ENCODE data around the gene POLA1. TPM values are rescaled to one million over a fixed set of nuclear protein-coding genes. Genes with fewer than 3 reads are reported as not detected.

POLA1 gene
- total and polyA plus RNA-seq, 4 experiments from 2014 or later = 4.9 to 9.1 (median 7.0) TPM

DNA sequence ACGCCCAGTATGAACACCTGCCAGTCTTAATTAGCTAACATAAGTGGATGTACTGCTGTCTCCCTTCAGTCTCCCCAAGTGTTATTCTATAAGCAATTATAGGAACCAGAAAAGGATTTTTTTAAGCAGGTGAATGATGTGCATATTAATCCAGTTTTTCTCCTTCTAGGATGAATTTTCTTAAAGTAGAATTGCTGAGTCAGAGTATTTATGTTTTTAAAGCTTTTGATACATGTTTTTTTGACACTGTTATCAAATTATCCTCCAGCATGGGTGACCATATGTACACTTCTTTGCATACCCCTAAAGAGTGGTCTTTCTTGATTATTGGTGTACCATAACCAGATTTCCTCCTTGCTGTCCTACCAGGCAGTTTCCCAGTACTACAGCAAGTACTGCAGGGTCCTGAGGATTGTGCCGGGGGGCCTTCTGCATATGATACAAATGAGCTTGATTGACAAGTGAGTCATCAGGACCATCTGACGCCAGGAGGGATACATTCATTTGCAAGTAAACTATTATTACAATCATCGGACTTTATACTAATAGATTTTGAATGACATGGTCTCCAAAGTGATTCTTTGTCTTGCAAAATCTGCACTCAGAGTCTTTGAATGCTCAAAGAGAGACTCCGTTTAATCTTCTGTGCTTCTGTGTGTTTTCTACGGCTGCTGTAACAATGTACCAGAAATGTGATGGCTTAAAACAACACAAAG, 35.9 kb upstream of the POLA1 start:
- H3K36me3 ChIP-seq (ENCODE audit: insufficient read depth, low read length) = no peaks in the 10 kb centered on the region
- Mint-ChIP-seq H3K36me3 (no peaks in the 10 kb centered on the region), H3K4me3 (no peak overlapping the region), H3K9me3 (no peaks in the 10 kb centered on the region), H3K27ac (no peak overlapping the region), H3K4me1 (no peaks in the 10 kb centered on the region), H3K27me3 (no peaks in the 10 kb centered on the region)
- CTCF ChIA-PET (ENCODE audit: partially characterized antibody) = interaction anchor here (1.3 kb wide), 1 partner anchor 19 kb away, joined by 5 read pairs; no protein-coding TSS in a partner anchor
- intact Hi-C loops (cut with micrococcal nuclease) = no loop called here
- POLR2A ChIA-PET (ENCODE audit: partially characterized antibody) = no interaction called here
- no peak overlapping the region for H3K4me3 ChIP-seq (ENCODE audit: low read length in 2 of 2)
- no peak for DNase-seq
- no peaks in the 10 kb centered on the region for H3K27me3 ChIP-seq (ENCODE audit: insufficient read depth, low read length)
- H3K4me1 ChIP-seq (ENCODE audit: insufficient read depth, low read length) = no peaks in the 10 kb centered on the region
- no peaks in the 10 kb centered on the region for H3K9me3 ChIP-seq (ENCODE audit: control insufficient read depth in 1 of 2, low read length in 2 of 2)
- no peak overlapping the region for H3K27ac ChIP-seq (ENCODE audit: low read depth, low read length)

DNA sequence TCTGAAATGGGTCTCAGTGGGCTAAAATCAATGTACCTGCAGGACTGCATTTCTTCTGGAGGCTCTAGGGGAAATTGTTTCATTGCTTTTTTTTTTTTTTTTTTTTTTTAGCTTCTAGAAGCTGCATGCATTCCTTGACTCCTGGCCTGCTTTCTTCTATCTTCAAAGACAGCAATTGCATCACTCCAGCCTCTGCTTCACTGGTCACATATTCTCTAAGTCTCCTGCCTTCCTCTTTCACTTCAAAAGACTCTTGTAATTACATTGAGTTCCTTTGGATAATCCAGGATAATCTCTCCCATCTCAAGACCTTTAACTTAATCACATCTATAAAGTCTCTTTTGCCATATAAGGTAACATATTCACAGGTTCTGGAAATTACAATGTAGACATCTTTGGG, 35.3 kb upstream of the POLA1 start:
- DNase-seq = no peak
- no peak overlapping the region for H3K4me3 ChIP-seq (ENCODE audit: low read length in 2 of 2)
- intact Hi-C loops (cut with micrococcal nuclease) = no loop called here
- Mint-ChIP-seq H3K36me3 (no peaks in the 10 kb centered on the region), H3K27me3 (no peaks in the 10 kb centered on the region), H3K27ac (no peak overlapping the region), H3K4me1 (no peaks in the 10 kb centered on the region), H3K4me3 (no peak overlapping the region), H3K9me3 (no peaks in the 10 kb centered on the region)
- no peaks in the 10 kb centered on the region for H3K9me3 ChIP-seq (ENCODE audit: control insufficient read depth in 1 of 2, low read length in 2 of 2)
- no peaks in the 10 kb centered on the region for H3K27me3 ChIP-seq (ENCODE audit: insufficient read depth, low read length)
- H3K4me1 ChIP-seq (ENCODE audit: insufficient read depth, low read length) = no peaks in the 10 kb centered on the region
- CTCF ChIA-PET (ENCODE audit: partially characterized antibody) = interaction anchor here (1.3 kb wide), 1 partner anchor 18 kb away, joined by 5 read pairs; no protein-coding TSS in a partner anchor
- H3K27ac ChIP-seq (ENCODE audit: low read depth, low read length) = no peak overlapping the region
- no peaks in the 10 kb centered on the region for H3K36me3 ChIP-seq (ENCODE audit: insufficient read depth, low read length)
- POLR2A ChIA-PET (ENCODE audit: partially characterized antibody) = no interaction called here

DNA sequence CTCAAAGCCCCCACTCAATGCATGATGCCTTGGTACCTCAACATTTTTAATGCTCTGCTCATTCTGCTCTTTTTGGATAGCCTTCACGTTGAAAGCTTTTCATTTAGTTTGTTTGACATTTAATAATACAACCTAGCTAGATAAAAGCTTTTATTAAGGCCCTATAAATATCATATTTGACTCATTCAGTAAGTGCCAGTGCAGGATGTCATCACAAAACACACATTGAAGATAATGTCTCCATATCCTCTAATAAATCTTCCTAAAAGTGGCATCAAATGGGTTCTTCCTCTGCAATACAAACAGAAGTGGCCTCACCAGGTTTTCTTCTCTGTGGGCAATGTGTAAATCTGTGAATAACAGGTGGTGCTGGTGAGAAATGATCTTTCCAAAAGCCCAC, 34.6 kb upstream of the POLA1 start:
- Mint-ChIP-seq H3K36me3 (no peaks in the 10 kb centered on the region), H3K4me3 (no peak overlapping the region), H3K27ac (no peak overlapping the region), H3K27me3 (no peaks in the 10 kb centered on the region), H3K9me3 (no peaks in the 10 kb centered on the region), H3K4me1 (no peaks in the 10 kb centered on the region)
- H3K4me3 ChIP-seq (ENCODE audit: low read length in 2 of 2) = no peak overlapping the region
- H3K36me3 ChIP-seq (ENCODE audit: insufficient read depth, low read length) = no peaks in the 10 kb centered on the region
- no peak for DNase-seq
- POLR2A ChIA-PET (ENCODE audit: partially characterized antibody) = no interaction called here
- CTCF ChIA-PET (ENCODE audit: partially characterized antibody) = interaction anchor here (1.3 kb wide), 1 partner anchor 17 kb away, joined by 5 read pairs; no protein-coding TSS in a partner anchor
- no peaks in the 10 kb centered on the region for H3K27me3 ChIP-seq (ENCODE audit: insufficient read depth, low read length)
- intact Hi-C loops (cut with micrococcal nuclease) = no loop called here
- no peaks in the 10 kb centered on the region for H3K9me3 ChIP-seq (ENCODE audit: control insufficient read depth in 1 of 2, low read length in 2 of 2)
- no peak overlapping the region for H3K27ac ChIP-seq (ENCODE audit: low read depth, low read length)
- no peaks in the 10 kb centered on the region for H3K4me1 ChIP-seq (ENCODE audit: insufficient read depth, low read length)

DNA sequence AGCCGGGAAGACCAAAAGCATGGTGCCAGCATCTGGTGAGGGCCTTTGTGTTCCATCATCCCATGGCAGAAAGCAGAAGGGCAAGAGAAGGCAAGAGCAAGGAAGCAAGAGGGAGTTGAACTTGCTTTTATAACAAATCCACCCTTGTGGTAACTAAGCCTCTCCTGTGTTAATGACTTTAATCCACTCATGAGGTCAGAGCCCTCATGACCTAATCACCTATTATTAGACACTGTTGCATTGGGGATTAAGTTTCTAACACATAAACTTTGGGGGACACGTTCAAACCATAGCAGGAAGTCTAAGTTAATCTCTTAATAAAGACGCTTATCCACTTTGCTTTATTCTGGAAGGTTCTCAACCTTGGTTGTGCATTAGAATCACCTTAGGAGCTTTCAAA, 34.1 kb upstream of the POLA1 start:
- no peak overlapping the region for H3K4me3 ChIP-seq (ENCODE audit: low read length in 2 of 2)
- no peaks in the 10 kb centered on the region for H3K27me3 Mint-ChIP-seq
- no peaks in the 10 kb centered on the region for H3K36me3 ChIP-seq (ENCODE audit: insufficient read depth, low read length)
- no peaks in the 10 kb centered on the region for H3K27me3 ChIP-seq (ENCODE audit: insufficient read depth, low read length)
- H3K27ac ChIP-seq (ENCODE audit: low read depth, low read length) = no peak overlapping the region
- DNase-seq = no peak
- H3K4me1 Mint-ChIP-seq = no peaks in the 10 kb centered on the region
- H3K9me3 Mint-ChIP-seq = no peaks in the 10 kb centered on the region
- H3K4me1 ChIP-seq (ENCODE audit: insufficient read depth, low read length) = no peaks in the 10 kb centered on the region
- POLR2A ChIA-PET (ENCODE audit: partially characterized antibody) = no interaction called here
- H3K36me3 Mint-ChIP-seq = no peaks in the 10 kb centered on the region
- intact Hi-C loops (cut with micrococcal nuclease) = no loop called here
- CTCF ChIA-PET (ENCODE audit: partially characterized antibody) = no interaction called here
- no peak overlapping the region for H3K27ac Mint-ChIP-seq
- no peak overlapping the region for H3K4me3 Mint-ChIP-seq
- H3K9me3 ChIP-seq (ENCODE audit: control insufficient read depth in 1 of 2, low read length in 2 of 2) = no peaks in the 10 kb centered on the region

DNA sequence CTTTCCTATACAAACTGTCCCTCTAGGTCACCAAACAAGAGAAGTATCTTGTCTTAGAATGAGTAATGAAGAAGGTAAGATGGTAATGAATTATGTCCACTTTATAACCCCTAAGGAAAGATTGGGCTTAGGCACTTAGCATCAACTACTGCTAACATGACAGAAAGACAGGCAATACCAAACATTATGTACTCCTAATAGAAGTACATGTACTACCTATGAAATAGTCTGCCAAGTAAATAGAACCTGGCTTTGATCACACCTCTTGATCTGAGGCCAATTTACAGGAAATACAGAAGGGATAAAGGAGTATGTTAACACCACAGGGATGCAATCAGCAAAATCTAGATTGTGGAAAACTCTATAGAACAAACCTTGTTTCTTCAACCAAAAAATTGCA, 32.4 kb upstream of the POLA1 start:
- intact Hi-C loops (cut with micrococcal nuclease) = no loop called here
- no peaks in the 10 kb centered on the region for H3K9me3 Mint-ChIP-seq
- H3K4me3 Mint-ChIP-seq = no peak overlapping the region
- ChIA-PET CTCF (ENCODE audit: partially characterized antibody) (no interaction called here), POLR2A (ENCODE audit: partially characterized antibody) (no interaction called here)
- Histone ChIP-seq H3K27ac (ENCODE audit: low read depth, low read length) (no peak overlapping the region), H3K36me3 (ENCODE audit: insufficient read depth, low read length) (no peaks in the 10 kb centered on the region), H3K4me1 (ENCODE audit: insufficient read depth, low read length) (no peaks in the 10 kb centered on the region), H3K4me3 (ENCODE audit: low read length in 2 of 2) (no peak overlapping the region), H3K9me3 (ENCODE audit: control insufficient read depth in 1 of 2, low read length in 2 of 2) (no peaks in the 10 kb centered on the region), H3K27me3 (ENCODE audit: insufficient read depth, low read length) (no peaks in the 10 kb centered on the region)
- no peaks in the 10 kb centered on the region for H3K4me1 Mint-ChIP-seq
- H3K27me3 Mint-ChIP-seq = no peaks in the 10 kb centered on the region
- no peak for DNase-seq
- no peaks in the 10 kb centered on the region for H3K36me3 Mint-ChIP-seq
- H3K27ac Mint-ChIP-seq = no peak overlapping the region

DNA sequence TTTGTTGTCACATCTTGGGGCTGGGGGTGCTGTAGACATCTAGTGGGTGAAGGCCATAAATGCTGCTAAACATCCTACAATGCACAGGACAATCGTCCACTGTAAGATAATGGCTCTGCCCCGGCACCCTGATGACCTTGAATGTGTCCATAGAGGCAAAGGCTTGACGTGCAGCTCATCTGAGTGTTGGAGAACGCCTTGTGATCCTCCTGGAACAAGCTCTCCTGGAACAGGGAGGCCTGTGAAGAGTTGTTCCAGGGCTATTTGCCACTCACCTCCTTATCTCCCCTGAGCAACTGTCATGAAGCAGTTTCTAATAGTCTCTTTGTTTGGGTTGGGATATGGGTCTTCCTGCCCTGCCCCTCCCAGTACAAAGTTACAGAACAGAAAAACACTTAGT, 31.4 kb upstream of the POLA1 start:
- ChIA-PET POLR2A (ENCODE audit: partially characterized antibody) (no interaction called here), CTCF (ENCODE audit: partially characterized antibody) (no interaction called here)
- Mint-ChIP-seq H3K4me1 (no peaks in the 10 kb centered on the region), H3K4me3 (no peak overlapping the region), H3K9me3 (no peaks in the 10 kb centered on the region), H3K36me3 (no peaks in the 10 kb centered on the region), H3K27me3 (no peaks in the 10 kb centered on the region), H3K27ac (no peak overlapping the region)
- H3K4me1 ChIP-seq (ENCODE audit: insufficient read depth, low read length) = no peaks in the 10 kb centered on the region
- DNase-seq = no peak
- no peaks in the 10 kb centered on the region for H3K9me3 ChIP-seq (ENCODE audit: control insufficient read depth in 1 of 2, low read length in 2 of 2)
- no peaks in the 10 kb centered on the region for H3K36me3 ChIP-seq (ENCODE audit: insufficient read depth, low read length)
- no peak overlapping the region for H3K4me3 ChIP-seq (ENCODE audit: low read length in 2 of 2)
- intact Hi-C loops (cut with micrococcal nuclease) = no loop called here
- no peaks in the 10 kb centered on the region for H3K27me3 ChIP-seq (ENCODE audit: insufficient read depth, low read length)
- no peak overlapping the region for H3K27ac ChIP-seq (ENCODE audit: low read depth, low read length)

DNA sequence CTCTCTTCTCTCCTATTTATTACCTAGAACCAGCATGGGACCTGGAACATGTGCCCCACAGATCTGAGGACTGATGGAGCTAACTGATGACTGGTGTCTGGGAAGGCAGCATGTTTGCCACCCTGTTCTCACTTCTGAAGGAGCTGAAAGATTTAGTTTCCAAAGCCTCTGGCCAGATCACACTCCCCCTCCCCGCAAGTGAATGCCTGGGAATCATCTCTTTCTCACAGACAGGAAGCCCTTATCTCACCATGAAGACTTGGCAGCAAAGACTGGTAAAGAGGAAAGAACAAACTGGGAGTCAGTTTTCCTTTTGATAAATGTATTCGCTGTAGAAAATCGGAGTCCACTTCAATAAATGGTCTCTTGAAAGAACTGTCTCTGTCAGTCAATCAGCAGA, 25.6 kb upstream of the POLA1 start:
- Mint-ChIP-seq H3K4me3 (no peak overlapping the region), H3K36me3 (no peaks in the 10 kb centered on the region), H3K9me3 (no peaks in the 10 kb centered on the region), H3K27ac (no peak overlapping the region), H3K27me3 (peaks cover 0 to 2% of the 10 kb centered on the region in 2 donors), H3K4me1 (no peaks in the 10 kb centered on the region)
- POLR2A ChIA-PET (ENCODE audit: partially characterized antibody) = no interaction called here
- intact Hi-C loops (cut with micrococcal nuclease) = no loop called here
- CTCF ChIA-PET (ENCODE audit: partially characterized antibody) = no interaction called here
- Histone ChIP-seq H3K9me3 (ENCODE audit: control insufficient read depth in 1 of 2, low read length in 2 of 2) (no peaks in the 10 kb centered on the region), H3K4me1 (ENCODE audit: insufficient read depth, low read length) (no peaks in the 10 kb centered on the region), H3K36me3 (ENCODE audit: insufficient read depth, low read length) (no peaks in the 10 kb centered on the region), H3K4me3 (ENCODE audit: low read length in 2 of 2) (no peak overlapping the region), H3K27ac (ENCODE audit: low read depth, low read length) (no peak overlapping the region), H3K27me3 (ENCODE audit: insufficient read depth, low read length) (no peaks in the 10 kb centered on the region)
- no peak for DNase-seq

Measured in CD4-positive, alpha-beta memory T cell (primary cell).